AG09319 (cell line): ENCODE results near the gene MAEA.
"Not testable (repeated sequence)": the region's sequence is repeated elsewhere in the genome, so short reads cannot be mapped to it uniquely, and the experiment has no call there.

ENCODE experiments used
- DNase-seq: peaks from one replicate; pipeline ENCODE4 v3.0.0-alpha.2; 2010; ENCODE audit warnings: low read depth; ENCODE audit errors: extremely low read depth
- CTCF ChIP-seq: IDR thresholded peaks from 2 replicates; pipeline ENCODE4 v1.5.1; 2011; ENCODE audit warnings: low read depth, mild to moderate bottlenecking, inconsistent platforms, low read length, moderate library complexity

Gene MAEA

GRCh38 chr4:1370321-1371124 lies 80.8 kb downstream of the MAEA start:
- no peak for DNase-seq
- no peak for TF ChIP-seq CTCF

- no peak for TF ChIP-seq CTCF
Observed at GRCh38 chr4:1371176-1372165, 81.8 kb downstream of the MAEA start.

GRCh38 chr4:1372576-1372975 lies 82.9 kb downstream of the MAEA start:
- DNase-seq: not testable (repeated sequence)

More at GRCh38 chr4:1371176-1372165, 81.8 kb downstream of the MAEA start:
- DNase-seq: no peak

GRCh38 chr4:1373892-1374705 lies 84.4 kb downstream of the MAEA start:
- no peak for TF ChIP-seq CTCF
- no peak for DNase-seq

- TF ChIP-seq CTCF: no peak
- no peak for DNase-seq
Observed at GRCh38 chr4:1374706-1375045, 85.0 kb downstream of the MAEA start.

- TF ChIP-seq CTCF: no peak
- DNase-seq: no peak
Observed at GRCh38 chr4:1375051-1375721, 85.5 kb downstream of the MAEA start.

GRCh38 chr4:1375761-1376322 lies 86.2 kb downstream of the MAEA start:
- no peak for DNase-seq
- TF ChIP-seq CTCF: no peak
